Gastroesophageal sphincter (tissue), 3 donors: ENCODE measurements around the gene SNCAIP.

Source experiments
- CTCF ChIP-seq, 4 experiments: fragments of 200-600 bp in 2 of 4; fragments of 450-650 bp in 2 of 4; sonication (generic) in 1 of 4; IDR thresholded peaks; one replicate each; pipeline ENCODE4 v1.5.1; 2017 to 2019; ENCODE audit warnings: antibody characterized with exemption in 4 of 4, mild to moderate bottlenecking in 2 of 4, moderate library complexity in 2 of 4
- EP300 ChIP-seq: sonication (generic); formaldehyde crosslinking; IDR thresholded peaks from one replicate; pipeline ENCODE4 v1.6.1; 2017; ENCODE audit warnings: antibody characterized with exemption, mild to moderate bottlenecking
- POLR2A ChIP-seq, 2 donors: fragments of 450-650 bp; IDR thresholded peaks; one replicate each; pipeline ENCODE4 v1.6.1; 2017; ENCODE audit warnings: antibody characterized with exemption in 2 of 2, mild to moderate bottlenecking in 2 of 2, moderate library complexity in 1 of 2

GRCh38 chr5:122355324-122355723 is 43.3 kb downstream of the SNCAIP start:
- TF ChIP-seq EP300 (no peak), CTCF (IDR thresholded peaks at IDR 0.05) (no peak), POLR2A (IDR thresholded peaks at IDR 0.05) (no peak)
